GDM1 (cell line): ENCODE data around the gene GALNT17.

ENCODE experiments used
- DNase-seq: peaks from one replicate; lab custom pipeline; 2025; lab: John Stamatoyannopoulos, UW

The GALNT17 gene

DNA sequence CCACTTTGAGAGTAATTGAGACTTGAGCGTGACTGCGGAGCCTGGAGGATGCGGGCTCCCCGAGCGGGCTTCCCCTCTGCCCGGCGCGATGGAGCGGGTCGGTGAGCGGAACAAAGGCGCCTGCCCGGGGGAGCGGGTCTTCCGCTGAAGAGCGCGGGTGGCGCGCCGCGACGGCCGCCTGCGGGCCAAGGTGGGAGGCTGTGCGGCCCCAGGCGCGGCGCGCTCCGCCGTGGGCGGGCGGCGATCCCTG is at the start of gene GALNT17:
TSS of gene GALNT17 (plus strand) at position 18 of the 250 bp plus-strand sequence.
- DNase-seq, result no peak

DNA sequence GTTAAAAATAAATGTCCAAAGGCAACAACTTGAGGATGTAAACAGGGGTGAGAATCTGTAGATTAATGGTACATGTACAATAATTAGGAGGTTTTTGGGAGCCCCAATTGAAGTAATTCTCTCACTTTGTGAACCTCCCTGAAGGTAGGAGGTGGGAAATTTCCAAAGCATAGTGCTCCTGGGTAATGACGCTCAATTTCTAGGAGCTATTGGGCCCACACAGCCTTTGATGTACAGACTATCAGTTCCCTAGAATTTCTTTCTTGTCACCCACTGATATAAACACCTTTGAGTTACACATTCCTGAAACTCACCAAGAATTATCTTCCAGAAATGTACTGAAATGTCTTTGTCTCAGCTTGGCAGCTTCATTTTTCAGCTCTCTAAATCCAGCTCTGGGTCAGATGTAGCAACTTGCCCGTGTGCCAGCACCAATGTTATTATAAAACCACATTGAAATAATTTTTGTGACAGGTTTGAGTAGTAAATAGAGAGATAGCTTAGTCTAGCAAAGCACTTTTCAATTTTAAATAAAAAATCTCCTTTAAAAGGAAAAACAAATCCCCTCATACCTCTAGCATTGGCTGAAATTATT is 36.6 kb upstream of the GALNT17 start:
- DNase-seq, result no peak

DNA sequence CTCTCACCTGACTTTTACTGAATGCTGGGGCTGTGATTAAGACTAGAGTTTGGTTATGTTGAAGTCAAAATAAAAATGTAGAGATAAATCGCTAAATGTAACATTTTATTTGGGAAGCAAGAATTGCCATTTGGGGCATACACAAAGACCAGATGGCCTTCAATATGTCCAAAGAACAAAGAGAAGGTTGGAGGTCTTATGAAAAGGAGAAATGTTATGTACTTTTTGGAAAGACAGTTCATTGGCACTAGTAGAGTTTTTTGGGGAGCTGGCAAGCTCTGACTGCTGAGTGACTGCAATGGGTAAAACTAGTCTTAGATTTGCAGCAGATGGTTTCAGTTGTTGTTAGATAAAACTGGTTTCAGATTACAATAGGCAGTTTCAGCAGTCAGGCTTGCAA is 35.6 kb upstream of the GALNT17 start:
- DNase-seq, result no peak

DNA sequence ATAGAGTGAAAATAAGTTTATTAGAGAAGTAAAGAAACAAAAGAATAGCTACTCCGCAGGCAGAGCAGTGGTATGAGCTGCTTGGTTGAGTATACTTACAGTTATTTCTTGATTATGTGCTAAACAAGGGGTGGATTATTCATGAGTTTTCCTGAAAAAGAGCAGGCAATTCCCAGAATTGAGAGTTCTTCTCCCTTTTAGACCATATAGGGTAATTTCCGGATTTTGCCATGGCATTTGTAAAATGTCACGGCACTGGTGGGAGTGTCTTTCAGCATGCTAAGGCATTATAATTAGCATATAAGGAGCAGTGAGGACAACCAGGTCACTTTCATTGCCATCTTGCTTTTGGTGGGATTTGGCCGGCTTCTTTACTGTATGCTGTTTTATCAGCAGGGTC is 25.7 kb upstream of the GALNT17 start:
- DNase-seq, result no peak

DNA sequence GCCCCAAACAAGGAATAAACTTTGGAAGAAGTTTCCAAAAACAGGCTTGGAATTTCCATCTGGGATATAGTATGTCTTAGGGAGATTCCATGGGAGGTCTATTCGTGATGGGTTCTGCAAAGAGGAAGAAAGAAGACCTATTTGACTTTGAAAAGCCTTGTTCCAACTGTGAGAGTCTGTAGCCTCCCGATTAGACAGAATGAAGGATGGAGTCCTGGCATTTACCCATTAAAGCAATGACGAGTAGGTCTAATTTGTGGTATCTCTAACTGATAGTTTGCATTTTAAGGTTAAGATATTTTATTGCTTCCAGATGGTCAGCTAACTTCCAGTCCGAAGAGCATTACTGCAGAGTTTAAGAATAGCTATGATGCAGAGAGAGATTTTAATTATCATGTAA is 19.5 kb upstream of the GALNT17 start:
- DNase-seq, result no peak

DNA sequence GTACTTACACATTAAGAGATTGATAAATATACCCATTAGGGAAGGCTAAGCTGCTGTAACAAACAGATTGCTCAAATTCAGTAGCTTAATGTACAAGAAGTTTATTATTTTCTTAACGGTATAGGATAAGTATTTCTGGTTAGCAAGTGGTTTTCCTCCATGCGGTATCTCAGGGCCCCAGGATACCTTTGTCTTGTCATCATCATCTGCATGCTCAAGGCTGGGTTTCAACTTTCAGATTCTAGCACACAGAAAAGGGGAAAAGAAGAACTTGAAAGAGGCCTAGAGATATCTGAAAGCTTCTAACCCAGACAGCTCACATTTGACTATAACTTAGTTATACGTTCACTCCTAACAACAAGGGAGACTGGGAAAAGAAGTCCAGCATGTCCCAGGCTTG is 11.8 kb upstream of the GALNT17 start:
- no peak for DNase-seq

DNA sequence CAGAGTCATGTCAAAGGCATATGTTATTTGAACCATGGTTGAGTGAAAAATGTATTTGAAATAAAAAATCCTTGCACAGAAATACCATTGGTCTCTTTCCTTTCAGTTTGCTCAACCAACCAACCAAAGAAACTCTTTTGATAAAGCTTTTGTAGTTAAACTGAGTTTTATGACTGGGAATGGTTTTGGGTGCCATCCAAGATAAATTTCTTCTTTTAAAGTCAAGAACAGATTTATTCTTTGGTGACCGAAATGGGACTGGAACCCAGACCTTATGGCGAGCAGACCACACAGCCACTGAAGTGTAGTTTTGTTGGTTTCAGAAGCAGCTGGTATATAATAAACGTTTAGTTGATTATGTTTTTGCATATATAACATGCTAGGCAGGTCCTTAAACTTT is 2.8 kb upstream of the GALNT17 start:
- no peak for DNase-seq

DNA sequence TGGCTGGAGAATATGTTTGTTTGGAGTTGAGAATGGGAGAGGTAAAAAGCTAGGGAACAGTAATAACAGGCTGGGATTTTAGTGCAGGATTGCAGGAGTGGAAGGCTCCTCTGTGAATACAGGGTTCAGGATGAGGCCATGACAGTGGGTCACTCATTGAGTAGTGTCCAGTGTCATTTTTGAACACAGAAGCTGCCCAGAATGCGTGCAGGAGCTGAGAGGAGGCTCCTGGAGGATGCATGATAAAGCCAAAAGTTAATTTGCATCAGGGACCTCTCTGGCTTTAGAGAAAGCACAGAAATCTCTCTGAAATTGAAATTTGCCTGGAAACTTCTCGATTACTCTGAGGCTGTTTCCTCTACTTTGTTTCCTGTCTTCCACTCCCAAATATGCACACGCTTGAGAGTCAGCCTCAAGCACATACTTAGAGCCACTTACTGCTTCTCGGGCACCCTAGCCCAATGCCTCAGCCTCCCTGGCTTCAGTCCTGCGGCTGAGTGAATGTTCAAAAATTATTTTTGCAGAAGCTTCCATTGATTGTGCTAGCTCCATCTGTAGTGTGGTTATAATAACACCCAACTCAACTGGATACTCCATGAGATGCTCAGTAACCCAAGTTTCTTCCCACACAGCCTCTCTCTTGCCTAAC is 1.8 kb upstream of the GALNT17 start:
- DNase-seq, result no peak

DNA sequence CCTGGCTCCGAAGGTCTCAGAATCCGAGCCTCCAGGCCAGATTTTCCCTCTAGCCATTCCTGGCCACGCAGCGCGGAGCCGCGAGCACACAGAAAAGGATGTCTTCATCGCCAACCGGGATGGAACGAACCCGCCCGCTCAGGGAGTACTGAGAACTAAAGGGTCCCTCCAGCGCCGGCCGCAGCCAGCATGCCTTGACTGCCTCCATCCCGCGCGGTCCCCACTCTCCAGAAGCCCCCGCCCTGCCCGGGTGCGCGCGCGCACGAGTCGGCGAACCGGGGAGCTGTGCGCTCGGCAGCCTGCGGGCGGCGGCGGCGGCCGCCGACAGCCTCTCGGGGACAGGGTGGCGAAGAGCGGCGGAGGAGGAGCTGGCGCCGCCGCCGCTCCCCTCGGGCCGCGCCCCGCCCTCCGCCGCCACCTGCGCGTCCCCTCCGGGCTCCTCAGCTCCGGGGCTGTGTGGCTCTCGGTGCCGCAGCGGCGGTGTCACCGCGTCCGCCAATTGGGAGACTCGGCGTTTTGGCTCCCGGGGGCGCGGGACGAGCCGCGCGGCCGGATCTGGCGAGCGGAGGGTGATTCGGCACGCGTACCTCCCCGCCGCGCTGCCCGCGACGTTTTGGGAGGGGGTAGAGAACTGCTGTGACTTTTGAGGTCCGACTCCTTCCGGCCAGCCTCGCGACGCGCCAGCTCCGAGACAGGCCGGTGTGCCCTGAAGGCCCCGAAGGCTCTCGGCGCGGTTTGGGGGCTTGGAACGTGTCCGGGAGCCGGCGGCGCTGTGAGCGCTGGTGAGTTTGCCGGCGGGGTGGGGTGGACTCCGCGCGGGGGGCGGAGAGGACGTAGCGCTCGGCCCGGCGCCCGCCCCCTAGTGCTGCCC is 453 bp upstream of the GALNT17 start:
- no peak for DNase-seq

DNA sequence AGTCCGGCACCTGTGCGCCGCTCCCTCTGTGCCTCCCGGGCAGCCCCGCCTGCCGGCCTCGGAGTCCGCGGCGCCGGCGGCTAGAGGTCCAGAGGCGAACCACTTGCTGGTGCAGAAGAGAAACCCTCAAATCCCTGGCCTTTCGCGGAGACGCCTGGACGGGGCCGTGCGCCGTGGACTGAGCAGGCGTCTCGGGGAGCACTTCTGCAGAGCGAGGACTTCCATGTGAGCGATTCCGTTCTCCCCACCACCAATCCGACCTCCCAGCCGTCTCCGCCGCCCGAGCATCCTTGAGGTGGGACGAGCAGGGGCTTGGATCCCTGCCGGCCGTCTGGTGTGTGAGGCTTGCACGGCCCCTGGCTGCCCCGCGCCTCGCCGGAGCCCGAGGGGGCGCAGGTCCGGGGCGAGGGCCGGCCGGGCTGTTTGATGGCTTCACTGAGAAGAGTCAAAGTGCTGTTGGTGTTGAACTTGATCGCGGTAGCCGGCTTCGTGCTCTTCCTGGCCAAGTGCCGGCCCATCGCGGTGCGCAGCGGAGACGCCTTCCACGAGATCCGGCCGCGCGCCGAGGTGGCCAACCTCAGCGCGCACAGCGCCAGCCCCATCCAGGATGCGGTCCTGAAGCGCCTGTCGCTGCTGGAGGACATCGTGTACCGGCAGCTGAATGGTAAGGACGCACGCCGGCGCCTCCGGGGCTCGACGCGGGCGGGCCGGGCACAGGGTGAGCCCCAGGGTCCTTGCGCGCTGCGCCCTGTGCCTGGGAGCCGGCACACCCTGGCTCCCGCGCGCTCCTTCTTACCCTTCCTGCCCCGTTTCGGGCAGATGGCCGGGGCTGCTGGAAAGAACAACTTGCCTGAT is 660 bp downstream of the GALNT17 start:
- no peak for DNase-seq

DNA sequence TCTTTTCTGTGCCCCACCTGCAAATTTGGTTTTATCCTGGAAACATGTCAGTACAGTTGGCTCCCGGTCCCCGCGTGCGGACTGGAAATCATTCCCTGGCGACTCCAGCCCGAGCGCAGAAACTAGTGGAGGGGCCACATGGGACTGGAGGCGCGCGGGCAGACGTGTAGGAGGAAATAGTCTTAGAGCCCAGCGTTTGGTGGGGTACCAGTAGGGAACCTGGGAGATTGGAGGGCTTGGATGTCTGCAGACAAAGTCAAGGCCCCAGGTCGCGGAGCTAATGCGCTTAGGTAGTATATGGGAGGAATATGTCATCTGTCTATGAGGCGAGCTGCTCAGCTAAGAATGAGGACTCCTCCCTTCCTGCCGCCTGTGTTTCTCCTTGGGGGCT is 1.3 kb downstream of the GALNT17 start:
- no peak for DNase-seq

DNA sequence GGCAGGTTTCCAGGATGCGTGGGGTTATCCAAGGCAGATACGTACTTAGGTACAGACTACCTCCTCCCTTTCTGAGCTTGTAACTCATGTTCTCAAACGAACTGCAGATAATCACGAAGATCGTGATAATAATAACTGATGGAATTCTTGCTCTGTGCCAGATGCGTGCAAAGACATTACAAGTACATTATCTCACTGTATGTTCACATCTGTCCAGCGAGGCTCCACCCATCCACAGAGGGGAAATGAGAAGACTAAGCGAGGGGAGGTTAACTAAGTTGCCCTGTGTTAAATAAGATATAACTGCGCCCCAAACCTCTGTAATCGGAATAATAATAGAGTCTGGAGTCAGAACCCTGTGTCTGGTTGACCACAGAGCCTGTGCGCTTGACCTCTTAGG is 1.9 kb downstream of the GALNT17 start:
- DNase-seq, result no peak

DNA sequence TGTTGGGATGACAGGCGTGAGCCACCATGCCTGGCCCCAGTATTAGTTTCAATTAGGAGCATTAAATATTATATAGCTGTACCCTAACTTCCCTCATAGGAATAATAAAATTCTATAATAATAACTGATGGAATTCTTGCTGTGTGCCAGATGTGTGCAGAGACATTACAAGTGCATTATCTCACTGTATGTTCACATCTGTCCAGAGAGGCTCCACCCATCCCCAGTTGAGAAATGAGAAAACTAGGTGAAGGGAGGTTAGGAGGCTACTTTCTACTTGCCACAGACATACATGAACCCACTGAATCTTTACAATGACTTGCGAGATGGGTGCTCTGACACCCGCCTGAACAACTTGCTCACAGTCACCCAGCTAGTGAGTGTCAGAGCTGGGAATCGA is 3.2 kb downstream of the GALNT17 start:
- DNase-seq, result no peak

DNA sequence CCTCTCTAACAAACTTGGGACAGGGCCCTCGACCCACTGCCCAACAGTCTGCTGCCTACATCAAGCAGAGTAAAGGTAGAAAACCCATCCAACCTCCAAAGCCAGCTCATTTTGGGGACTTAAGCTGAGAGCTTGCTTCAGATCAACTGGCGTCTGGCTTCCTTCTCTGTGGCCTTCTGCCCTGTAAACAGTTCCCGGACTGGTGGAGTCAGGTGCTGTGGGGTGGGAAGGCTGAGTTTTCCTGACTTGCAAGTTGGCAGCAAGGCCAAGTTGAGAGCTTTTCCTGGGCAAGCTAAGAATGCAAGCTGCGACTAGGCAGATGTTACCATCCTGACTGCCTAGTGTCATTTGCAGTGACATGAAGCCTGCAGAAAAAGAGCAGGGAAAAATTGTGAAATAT is 3.7 kb downstream of the GALNT17 start:
- DNase-seq, result no peak

DNA sequence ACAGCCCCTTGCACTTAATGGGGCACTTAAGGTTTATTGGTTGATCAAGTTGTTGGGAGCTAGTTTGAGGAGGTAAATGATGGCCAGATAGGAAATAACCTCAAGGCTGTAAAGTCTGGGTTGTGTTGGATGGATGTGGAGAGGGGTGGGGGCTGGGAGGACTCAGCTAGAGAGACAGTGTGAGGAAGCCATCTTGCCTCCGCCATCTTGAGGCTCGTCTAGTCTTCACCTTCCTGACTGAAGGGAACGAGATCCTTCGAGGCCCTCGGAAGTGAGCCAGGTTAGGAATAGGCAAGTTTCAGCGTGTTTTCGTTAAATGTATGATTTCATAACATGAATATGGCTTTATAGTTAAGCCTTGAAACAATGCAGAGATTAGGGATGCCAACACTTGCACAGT is 5.5 kb downstream of the GALNT17 start:
- no peak for DNase-seq

DNA sequence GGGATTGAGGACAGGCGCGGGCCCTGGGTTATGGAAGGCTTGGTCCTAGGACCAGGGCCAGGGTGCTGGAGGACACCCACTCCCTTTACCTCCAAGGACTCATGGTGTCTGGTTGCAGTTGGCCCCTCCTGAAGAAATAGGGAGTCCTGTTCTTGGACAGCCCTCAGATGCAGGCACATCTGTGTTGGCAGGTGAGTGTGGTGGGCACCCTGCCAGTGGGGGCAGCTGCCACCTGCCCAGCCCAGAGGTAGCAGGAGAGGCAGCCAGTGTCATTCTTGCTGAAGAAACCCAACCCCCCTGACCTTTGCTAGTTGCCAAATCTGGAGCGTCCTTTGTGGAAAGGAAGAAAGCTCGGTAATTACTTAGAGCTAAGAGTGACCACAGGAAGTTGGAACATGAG is 8.3 kb downstream of the GALNT17 start:
- no peak for DNase-seq

DNA sequence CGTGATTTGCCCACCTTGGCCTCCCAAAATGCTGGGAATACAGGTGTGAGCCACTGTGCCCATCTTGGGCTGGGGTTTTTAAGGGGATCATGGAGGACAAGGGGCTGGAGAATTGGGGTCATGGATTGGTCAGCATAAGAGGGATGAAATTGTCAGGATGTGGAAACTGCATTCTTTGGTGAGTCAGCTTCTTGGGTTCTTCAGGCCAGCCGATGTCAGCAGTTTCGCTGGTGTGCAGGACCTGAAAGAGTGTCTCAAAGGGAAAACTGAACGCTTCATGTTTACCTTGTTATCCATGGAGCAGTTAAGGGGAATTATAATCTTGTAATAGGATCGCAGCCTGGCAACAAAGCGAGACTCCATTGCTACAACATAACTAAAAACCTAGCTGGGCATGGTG is 13.0 kb downstream of the GALNT17 start:
- DNase-seq, result no peak

DNA sequence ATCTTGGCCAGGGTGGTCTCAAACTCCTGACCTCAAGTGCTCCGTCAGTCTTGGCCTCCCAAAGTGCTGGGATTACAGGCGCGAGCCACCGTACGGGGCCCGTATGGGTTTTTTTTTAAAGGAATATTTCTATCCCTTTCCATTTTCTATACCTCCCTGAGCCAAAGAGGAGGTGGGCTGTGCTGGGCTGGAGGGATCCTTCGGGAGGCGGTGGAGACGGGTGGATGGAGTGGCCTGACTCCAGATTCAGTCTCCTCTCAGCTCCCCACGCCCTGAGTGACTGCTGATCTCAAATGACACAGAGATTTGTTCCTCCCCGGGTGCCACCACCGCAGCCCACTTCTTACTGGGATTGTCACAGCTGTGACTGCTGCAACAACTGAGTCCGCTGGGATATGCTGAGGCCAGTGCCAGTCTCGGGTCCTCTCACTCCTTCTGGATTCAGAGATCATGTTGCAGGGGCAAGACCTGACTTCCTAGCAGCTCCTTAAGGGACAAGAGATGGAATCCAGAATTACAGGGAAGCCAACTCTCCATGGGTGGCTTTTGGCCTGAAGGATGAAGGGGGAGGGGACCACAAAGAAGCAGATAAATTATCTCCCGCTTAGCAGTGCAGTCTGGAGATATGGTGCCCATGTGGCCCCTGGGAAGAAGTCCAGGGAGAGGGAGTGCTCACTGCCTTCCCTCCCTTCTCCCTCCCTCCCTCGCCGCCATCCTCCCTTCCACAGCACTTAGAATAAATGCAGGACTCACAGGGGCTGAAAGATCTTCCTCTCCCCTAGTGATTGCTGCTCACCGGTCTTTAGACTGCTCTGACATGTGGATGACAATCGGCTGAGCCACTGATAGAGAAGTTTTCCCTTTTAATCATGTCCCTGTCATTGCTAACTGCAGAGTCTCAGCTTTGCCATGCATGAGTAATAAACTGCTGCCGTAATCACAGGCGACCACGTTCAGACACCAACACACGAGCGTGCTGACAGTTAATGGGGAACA is 14.3 kb downstream of the GALNT17 start:
- DNase-seq, result no peak

DNA sequence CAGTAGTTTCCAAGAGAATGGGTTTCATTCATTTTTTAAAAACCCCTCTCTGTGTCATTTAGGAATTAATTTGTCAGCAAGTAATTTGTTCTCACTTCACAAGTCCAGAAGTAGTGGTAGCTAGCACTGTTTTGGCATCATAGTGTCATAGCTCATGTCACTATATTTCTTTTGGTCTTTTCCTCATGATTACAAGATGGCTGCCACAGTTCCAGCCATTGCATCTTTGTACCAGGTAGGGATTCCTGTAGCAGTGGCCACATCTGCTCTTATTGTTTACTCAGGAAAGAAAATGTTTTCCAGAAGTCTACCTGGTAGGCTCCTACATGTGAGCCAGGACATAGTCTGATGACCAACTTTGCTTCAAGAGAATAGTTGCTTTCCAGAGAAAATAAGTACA is 16.2 kb downstream of the GALNT17 start:
- no peak for DNase-seq

DNA sequence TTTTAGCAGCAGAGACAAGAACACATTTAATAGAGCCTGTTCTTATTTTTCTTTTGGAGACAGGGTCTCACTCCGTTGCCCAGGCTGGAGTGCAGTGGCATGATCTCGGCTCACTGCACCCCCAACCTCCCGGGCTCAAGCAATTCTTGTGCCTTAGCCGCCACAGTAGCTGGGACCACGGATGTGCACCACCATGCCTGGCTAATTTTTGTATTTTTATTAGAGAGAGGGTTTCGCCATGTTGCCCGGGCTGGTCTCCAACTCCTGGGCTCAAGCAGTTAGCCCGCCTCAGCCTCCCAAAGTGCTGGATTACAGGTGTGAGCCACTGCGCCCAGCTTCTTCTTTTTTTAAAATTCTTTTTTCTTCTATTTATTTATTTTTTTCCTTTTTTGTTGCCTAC is 23.3 kb downstream of the GALNT17 start:
- DNase-seq, result no peak

DNA sequence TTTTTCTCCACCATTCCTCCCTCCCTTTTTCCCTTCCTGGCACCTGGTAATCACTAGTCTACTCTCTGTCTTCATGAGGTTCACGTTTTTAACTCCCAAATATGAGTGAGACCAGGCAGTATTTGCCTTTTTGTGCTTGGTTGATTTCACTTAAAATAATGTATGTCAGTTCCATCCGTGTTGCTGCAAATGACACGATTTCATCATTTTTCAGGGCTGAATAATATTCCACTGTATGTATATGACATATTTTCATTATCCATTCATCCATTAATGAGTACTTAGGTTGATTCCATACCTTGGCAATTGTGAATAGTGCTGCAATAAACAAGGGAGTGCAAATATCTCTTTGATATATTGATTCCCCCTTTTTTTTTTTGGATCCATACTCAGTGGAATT is 25.8 kb downstream of the GALNT17 start:
- DNase-seq, result no peak

DNA sequence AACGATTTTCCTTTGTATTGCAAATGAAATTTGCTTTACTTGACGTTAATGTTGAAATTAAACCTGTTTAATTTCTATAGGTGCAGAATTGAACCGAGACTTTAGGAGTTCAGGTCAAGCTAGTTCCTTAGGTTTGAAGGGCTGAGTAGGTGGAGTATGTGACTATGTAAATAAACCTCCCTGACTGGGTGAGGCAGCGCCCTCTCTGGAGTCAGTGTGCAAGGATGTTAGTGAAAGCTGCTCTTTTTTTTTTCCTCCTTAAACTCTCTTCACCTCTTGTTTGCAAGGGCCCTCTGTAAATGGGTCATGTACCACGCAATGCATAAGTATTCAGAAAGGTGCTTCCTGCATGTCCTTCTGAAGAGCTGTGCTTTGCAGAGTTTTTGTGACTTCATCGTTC is 33.8 kb downstream of the GALNT17 start:
- DNase-seq, result no peak
